T-cell (primary cell): ENCODE results near the gene TMEM209. TPM values are rescaled to one million over a fixed set of nuclear protein-coding genes. Genes with fewer than 3 reads are reported as not detected.

ENCODE experiments used
- ATAC-seq, 4 experiments: fragments of 200-7000 bp in 3 of 4; fragments of 150-1000 bp in 1 of 4; cut with Tn5 transposase; replicated peaks in 1 of 4; 1 replicate in 3 of 4; 2 replicates in 1 of 4; pipeline ENCODE4 v1.10.0; 2021; ENCODE audit warnings: moderate library complexity in 3 of 4, mild to moderate bottlenecking in 2 of 4, moderate number of reproducible peaks in 1 of 4
- CTCF ChIA-PET, 2 donors: fragments of 300-600 bp; sonication (Branson Sonifier 250); formaldehyde crosslinking; loops; one replicate each; lab custom pipeline; 2022; ENCODE audit warnings: antibody characterized with exemption in 2 of 2; lab: Charles Lee
- POLR2A ChIA-PET, 2 donors: fragments of 300-600 bp; sonication (Branson Sonifier 250); formaldehyde crosslinking; loops; one replicate each; lab custom pipeline; 2022; ENCODE audit warnings: antibody characterized with exemption in 2 of 2; lab: Charles Lee
- DNase-seq, 35 experiments: peaks; one replicate each; pipeline versions ENCODE4 v3.0.0 to v3.0.0-alpha.2; 2013 to 2023
- H3K27ac ChIP-seq: one replicate; pipeline ENCODE4 v1.5.1; 2013; ENCODE audit warnings: low read length
- H3K27me3 ChIP-seq, 2 experiments: replicated peaks in 1 of 2; 1 replicate in 1 of 2; 2 replicates in 1 of 2; pipeline versions ENCODE4 v1.6.1 to v1.7.0; 2013; ENCODE audit warnings: low read length in 1 of 2, mixed read lengths in 1 of 2; ENCODE audit not compliant: control insufficient read depth in 2 of 2, insufficient read depth in 2 of 2; ENCODE audit errors: extremely low read depth in 1 of 2
- H3K36me3 ChIP-seq, 2 donors: 1 replicate in 1 of 2; 2 replicates in 1 of 2; pipeline versions ENCODE4 v1.6.1 to v1.7.0; 2013; ENCODE audit warnings: low read length in 1 of 2; ENCODE audit not compliant: control insufficient read depth in 2 of 2, insufficient read depth in 1 of 2; ENCODE audit errors: extremely low read depth in 1 of 2
- H3K4me1 ChIP-seq, 2 experiments: 1 replicate in 1 of 2; 2 replicates in 1 of 2; pipeline versions ENCODE4 v1.6.1 to v1.7.0; 2013; ENCODE audit warnings: low read length in 2 of 2, mixed read lengths in 1 of 2; ENCODE audit not compliant: insufficient read depth in 2 of 2, control insufficient read depth in 1 of 2; ENCODE audit errors: extremely low read depth in 1 of 2
- H3K4me3 ChIP-seq, 2 donors: 1 replicate in 1 of 2; 2 replicates in 1 of 2; pipeline versions ENCODE4 v1.5.1 to v1.7.0; 2013; ENCODE audit warnings: mild to moderate bottlenecking in 2 of 2, low read length in 1 of 2, moderate library complexity in 1 of 2; ENCODE audit not compliant: control insufficient read depth in 1 of 2; ENCODE audit errors: extremely low read depth in 1 of 2
- H3K9me3 ChIP-seq: 2 replicates; pipeline ENCODE4 v1.7.0; 2013
- H3K27ac Mint-ChIP-seq, 2 donors: one replicate each; pipeline ENCODE4 v1.8.0; 2020 to 2021; ENCODE audit warnings: mild to moderate bottlenecking in 2 of 2, mixed read lengths in 2 of 2
- H3K27me3 Mint-ChIP-seq, 2 donors: one replicate each; pipeline ENCODE4 v1.8.0; 2021 to 2022; ENCODE audit warnings: mixed read lengths in 2 of 2
- H3K36me3 Mint-ChIP-seq: one replicate; pipeline ENCODE4 v1.8.0; 2021; ENCODE audit warnings: mixed read lengths
- H3K4me1 Mint-ChIP-seq, 3 donors: one replicate each; pipeline ENCODE4 v1.8.0; 2020 to 2022; ENCODE audit warnings: mixed read lengths in 3 of 3, mild to moderate bottlenecking in 1 of 3
- H3K4me3 Mint-ChIP-seq, 3 donors: one replicate each; pipeline ENCODE4 v1.8.0; 2020 to 2022; ENCODE audit warnings: mild to moderate bottlenecking in 3 of 3, mixed read lengths in 3 of 3, moderate library complexity in 3 of 3
- H3K9me3 Mint-ChIP-seq, 3 donors: one replicate each; pipeline ENCODE4 v1.8.0; 2020 to 2022; ENCODE audit warnings: mixed read lengths in 3 of 3
- WGBS: methylation state at CpG from one replicate; pipeline ENCODE4 v1.1.5; 2013; ENCODE audit warnings: missing lambda C conversion rate; ENCODE audit not compliant: insufficient coverage; 5-methylcytosine and 5-hydroxymethylcytosine counted together
- total RNA-seq, 35 experiments: library from RNA in 6 of 35; stranded (reverse) in 6 of 35; fragments of 120-200 nt in 1 of 35; gene quantifications; one replicate each; pipeline versions ENCODE4 v1.2.1 to v1.2.4 and lab custom pipeline; 2013 to 2026

Gene TMEM209
- total RNA-seq, 5 donors from 2014 or later (not counting 1 experiment from before 2014, with no cell fraction given) = 21.4 to 31.0 (median 25.5) TPM

- Mint-ChIP-seq H3K27me3 (no peaks in the 10 kb centered on the region), H3K4me1 (peaks cover 11 to 16% (median 16%) of the 10 kb centered on the region in 3 donors), H3K4me3 (no peak overlapping the region), H3K9me3 (no peaks in the 10 kb centered on the region), H3K36me3 (peaks cover 41% of the 10 kb centered on the region), H3K27ac (no peak overlapping the region)
- H3K4me3 ChIP-seq = no peak overlapping the region
- peaks cover 7 to 37% of the 10 kb centered on the region in 2 donors for H3K36me3 ChIP-seq
- ATAC-seq (no peak), DNase-seq (no peak)
- no peaks in the 10 kb centered on the region for H3K4me1 ChIP-seq
- no peaks in the 10 kb centered on the region for H3K9me3 ChIP-seq
- H3K27me3 ChIP-seq = no peaks in the 10 kb centered on the region
- POLR2A ChIA-PET = interaction anchor here in 1 of 2 donors (0.5 kb wide), 1 partner anchor 176 kb away, joined by 4 read pairs; no protein-coding TSS in a partner anchor
- 100% methylated on average over 1 of the region's 2 CpGs for WGBS
- no peak overlapping the region for H3K27ac ChIP-seq
- CTCF ChIA-PET = no interaction called here
Observed at GRCh38 chr7:130197094-130197493, 8.1 kb downstream of the TMEM209 start.

- no peaks in the 10 kb centered on the region for H3K27me3 Mint-ChIP-seq
- H3K4me3 ChIP-seq = no peak overlapping the region
- H3K27ac Mint-ChIP-seq = no peak overlapping the region
- ATAC-seq (no peak), DNase-seq (no peak)
- H3K9me3 Mint-ChIP-seq = no peaks in the 10 kb centered on the region
- peaks cover 4 to 32% of the 10 kb centered on the region in 2 donors for H3K36me3 ChIP-seq
- no peaks in the 10 kb centered on the region for H3K9me3 ChIP-seq
- CTCF ChIA-PET = no interaction called here
- no peaks in the 10 kb centered on the region for H3K4me1 ChIP-seq
- H3K36me3 Mint-ChIP-seq = peaks cover 43% of the 10 kb centered on the region
- no peak overlapping the region for H3K27ac ChIP-seq
- no peak overlapping the region for H3K4me3 Mint-ChIP-seq
- POLR2A ChIA-PET = no interaction called here
- 100% methylated on average over 1 of the region's 2 CpGs for WGBS
- H3K4me1 Mint-ChIP-seq = peaks cover 8 to 12% (median 12%) of the 10 kb centered on the region in 3 donors
- H3K27me3 ChIP-seq = no peaks in the 10 kb centered on the region
Observed at GRCh38 chr7:130196476-130196875, 8.7 kb downstream of the TMEM209 start.

GRCh38 chr7:130195396-130195795 lies 9.8 kb downstream of the TMEM209 start:
- CTCF ChIA-PET = no interaction called here
- peaks cover 43% of the 10 kb centered on the region for H3K36me3 Mint-ChIP-seq

GRCh38 chr7:130191791-130192190 lies 13.4 kb downstream of the TMEM209 start:
- no peaks in the 10 kb centered on the region for H3K9me3 ChIP-seq
- 100% methylated on average over 4 of the region's 7 CpGs for WGBS
- no peak overlapping the region for H3K27ac ChIP-seq

More at GRCh38 chr7:130195396-130195795, 9.8 kb downstream of the TMEM209 start:
- H3K9me3 ChIP-seq = no peaks in the 10 kb centered on the region
- H3K27ac ChIP-seq = no peak overlapping the region
- H3K4me3 Mint-ChIP-seq = no peak overlapping the region
- no peak overlapping the region for H3K4me3 ChIP-seq
- no peaks in the 10 kb centered on the region for H3K27me3 Mint-ChIP-seq
- DNase-seq (no peak), ATAC-seq (no peak)
- no CpG with 5 or more reads among the region's 2 CpGs for WGBS
- POLR2A ChIA-PET = interaction anchor here in 1 of 2 donors (0.6 kb wide), 1 partner anchor 1730 kb away, joined by 5 read pairs; no protein-coding TSS in a partner anchor
- no peaks in the 10 kb centered on the region for H3K9me3 Mint-ChIP-seq
- H3K36me3 ChIP-seq = peaks cover 4 to 34% of the 10 kb centered on the region in 2 donors
- H3K27me3 ChIP-seq = no peaks in the 10 kb centered on the region
- no peak overlapping the region for H3K27ac Mint-ChIP-seq
- H3K4me1 ChIP-seq = no peaks in the 10 kb centered on the region
- peaks cover 4 to 9% (median 7%) of the 10 kb centered on the region in 3 donors for H3K4me1 Mint-ChIP-seq

GRCh38 chr7:130189343-130189742 lies 15.9 kb downstream of the TMEM209 start:
- Histone ChIP-seq H3K4me1 (no peaks in the 10 kb centered on the region), H3K36me3 (peaks cover 4 to 42% of the 10 kb centered on the region in 2 donors), H3K27me3 (no peaks in the 10 kb centered on the region), H3K4me3 (no peak overlapping the region), H3K27ac (no peak overlapping the region), H3K9me3 (no peaks in the 10 kb centered on the region)
- H3K27ac Mint-ChIP-seq = no peak overlapping the region
- DNase-seq (no peak), ATAC-seq (no peak)
- no peak overlapping the region for H3K4me3 Mint-ChIP-seq
- POLR2A ChIA-PET = no interaction called here
- CTCF ChIA-PET = no interaction called here
- WGBS = no CpG with 5 or more reads among the region's 5 CpGs
- H3K27me3 Mint-ChIP-seq = no peaks in the 10 kb centered on the region
- H3K36me3 Mint-ChIP-seq = peaks cover 57% of the 10 kb centered on the region
- no peaks in the 10 kb centered on the region for H3K9me3 Mint-ChIP-seq
- H3K4me1 Mint-ChIP-seq = peaks cover 2 to 10% (median 2%) of the 10 kb centered on the region in 3 donors

More at GRCh38 chr7:130191791-130192190, 13.4 kb downstream of the TMEM209 start:
- H3K4me1 Mint-ChIP-seq = peaks cover 0 to 10% (median 2%) of the 10 kb centered on the region in 3 donors
- H3K36me3 Mint-ChIP-seq = peaks cover 56% of the 10 kb centered on the region
- Histone ChIP-seq H3K36me3 (peaks cover 4 to 37% of the 10 kb centered on the region in 2 donors), H3K4me3 (no peak overlapping the region), H3K4me1 (no peaks in the 10 kb centered on the region), H3K27me3 (no peaks in the 10 kb centered on the region)
- DNase-seq (no peak), ATAC-seq (no peak)
- no peaks in the 10 kb centered on the region for H3K27me3 Mint-ChIP-seq
- no peaks in the 10 kb centered on the region for H3K9me3 Mint-ChIP-seq
- POLR2A ChIA-PET = interaction anchor here in 1 of 2 donors (0.8 kb wide), 1 partner anchor 51 kb away, joined by 4 read pairs; no protein-coding TSS in a partner anchor
- H3K27ac Mint-ChIP-seq = no peak overlapping the region
- no peak overlapping the region for H3K4me3 Mint-ChIP-seq
- CTCF ChIA-PET = no interaction called here

GRCh38 chr7:130187360-130187759 lies 17.8 kb downstream of the TMEM209 start:
- Histone ChIP-seq H3K4me3 (no peak overlapping the region), H3K4me1 (no peaks in the 10 kb centered on the region), H3K9me3 (no peaks in the 10 kb centered on the region), H3K27me3 (no peaks in the 10 kb centered on the region), H3K36me3 (peaks cover 0 to 43% of the 10 kb centered on the region in 2 donors), H3K27ac (no peak overlapping the region)
- ChIA-PET CTCF (interaction anchor here (0.6 kb wide), 4 partner anchors 24 to 276 kb away, joined by 3 to 8 read pairs (median 5); no protein-coding TSS in a partner anchor), POLR2A (interaction anchor here in 1 of 2 donors (1.1 kb wide), 1 partner anchor 47 kb away, joined by 5 read pairs; no protein-coding TSS in a partner anchor)
- H3K27ac Mint-ChIP-seq = no peak overlapping the region
- H3K4me3 Mint-ChIP-seq = no peak overlapping the region
- ATAC-seq (no peak), DNase-seq (no peak)
- peaks cover 56% of the 10 kb centered on the region for H3K36me3 Mint-ChIP-seq
- no peaks in the 10 kb centered on the region for H3K9me3 Mint-ChIP-seq
- no CpG with 5 or more reads among the region's 2 CpGs for WGBS
- no peaks in the 10 kb centered on the region for H3K27me3 Mint-ChIP-seq
- H3K4me1 Mint-ChIP-seq = peaks cover 2 to 10% (median 2%) of the 10 kb centered on the region in 3 donors
